ENCODE measurements around the gene CRMP1. TPM values are rescaled to one million over a fixed set of nuclear protein-coding genes. Genes with fewer than 3 reads are reported as not detected.

The CRMP1 gene
- total and polyA plus RNA-seq, 2 of the 4 experiments (the other 2 are of a cell fraction): 4.1 to 7.4 TPM

- TF ChIP-seq CEBPB (IDR thresholded peaks at IDR 0.05; ENCODE audit: low read depth, low read length): no peak
These were observed 25.8 kb downstream of the CRMP1 start (continued) for GRCh38 chr4:5866841-5867813.

- Histone ChIP-seq H3K9me1 (ENCODE audit: insufficient read depth, low read length) (no peaks in the 10 kb centered on the region), H4K91ac (ENCODE audit: insufficient read depth, low read depth, low read length) (no peak overlapping the region), H2AFZ (replicated peaks; ENCODE audit: low read length, poor library complexity) (no peak overlapping the region), H2AK5ac (ENCODE audit: low read depth, low read length) (no peak overlapping the region), H2BK120ac (ENCODE audit: low read depth, low read length) (no peak overlapping the region), H3K18ac (ENCODE audit: low read depth, low read length) (no peak overlapping the region), H3K14ac (replicated peaks; ENCODE audit: low read depth, low read length) (no peak overlapping the region), H4K5ac (ENCODE audit: low read depth, low read length) (no peak overlapping the region), H3K79me1 (ENCODE audit: low read depth in 1 of 2, low read length in 2 of 2) (no peaks in the 10 kb centered on the region), H2BK20ac (ENCODE audit: low read depth, low read length) (no peak overlapping the region), H3K4ac (ENCODE audit: low read depth, low read length) (no peak overlapping the region), H3K36me3 (ENCODE audit: control insufficient read depth, insufficient read depth, low read length) (no peaks in the 10 kb centered on the region), H3K9ac (ENCODE audit: low read depth, low read length) (no peak overlapping the region), H2BK5ac (ENCODE audit: low read depth, low read length, poor library complexity, severe bottlenecking) (no peak overlapping the region), H3K23ac (ENCODE audit: low read depth, low read length) (no peak overlapping the region), H3K9me3 (ENCODE audit: control insufficient read depth, insufficient read depth, low read length) (no peaks in the 10 kb centered on the region), H4K20me1 (ENCODE audit: insufficient read depth, low read length) (no peaks in the 10 kb centered on the region), H3K4me1 (ENCODE audit: control insufficient read depth, insufficient read depth, low read length) (peaks cover 6% of the 10 kb centered on the region; the same call in 1 of the 2 replicates), H3K27me3 (ENCODE audit: control insufficient read depth, insufficient read depth, low read length) (no peaks in the 10 kb centered on the region; the same call in 1 of the 2 replicates), H3K56ac (ENCODE audit: extremely low read depth, insufficient read depth, low read length) (no peak overlapping the region), H4K8ac (ENCODE audit: low read depth in 2 of 2, low read length in 2 of 2) (no peak overlapping the region), H3K27ac (ENCODE audit: insufficient read depth, low read length) (no peak overlapping the region), H2BK15ac (ENCODE audit: low read depth, low read length) (no peak overlapping the region), H3K4me2 (ENCODE audit: low read depth, low read length) (no peak overlapping the region), H2AK9ac (replicated peaks; ENCODE audit: low read depth, low read length, poor library complexity) (no peak overlapping the region), H3K4me3 (ENCODE audit: insufficient read depth, low read depth, low read length) (no peak overlapping the region)
- in situ Hi-C loops (cut with MboI; ENCODE audit: low sequenced_read_pairs): no loop called here
- ATAC-seq (ENCODE audit: low read depth): no peak
- POLR2A ChIA-PET (ENCODE audit: unreplicated experiment): no interaction called here
- BruUV-seq (replicated peaks): no TSS peak
- CTCF ChIA-PET: no interaction called here
- no peak for DNase-seq
- intact Hi-C loops (cut with micrococcal nuclease): no loop called here
- dilution Hi-C loops (cut with HindIII; ENCODE audit: low sequenced_read_pairs, unreplicated experiment): no loop called here
- WGBS, 2 experiments (ENCODE audit: extremely low coverage in 2 of 2, insufficient read length in 1 of 2): 91% methylated on average over 5 of the region's 12 CpGs; no CpG with 5 or more reads in 1 of the 2 experiments
- TF ChIP-seq CTCF (conservative IDR thresholded peaks at IDR 0.05; ENCODE audit: low read depth, low read length) (no peak), FOS (IDR thresholded peaks at IDR 0.05; ENCODE audit: low read depth, low read length) (no peak), RCOR1 (IDR thresholded peaks at IDR 0.05; ENCODE audit: insufficient replicate concordance, low read length) (no peak), NFE2L2 (IDR thresholded peaks at IDR 0.05; ENCODE audit: low read depth, low read length) (no peak), MAFK (IDR thresholded peaks at IDR 0.05; ENCODE audit: low read depth, low read length) (no peak), CEBPB (IDR thresholded peaks at IDR 0.05; ENCODE audit: low read depth, low read length) (no peak), MAZ (IDR thresholded peaks at IDR 0.05; ENCODE audit: borderline replicate concordance, low read depth, low read length) (no peak), POLR2A (IDR thresholded peaks at IDR 0.05; ENCODE audit: low read depth, low read length) (no peak), CHD1 (IDR thresholded peaks at IDR 0.05; ENCODE audit: low read depth, low read length) (no peak), RFX5 (IDR thresholded peaks at IDR 0.05; ENCODE audit: low read depth, low read length) (no peak), SMC3 (IDR thresholded peaks at IDR 0.05; ENCODE audit: low read depth, low read length) (no peak), BHLHE40 (IDR thresholded peaks at IDR 0.05; ENCODE audit: low read depth, low read length) (no peak), USF2 (IDR thresholded peaks at IDR 0.05; ENCODE audit: low read depth, low read length) (no peak)
These were observed 26.8 kb downstream of the CRMP1 start for GRCh38 chr4:5865896-5866599.
